Measurements from ENCODE around the gene EDC3. TPM values are rescaled to one million over a fixed set of nuclear protein-coding genes. Genes with fewer than 3 reads are reported as not detected.

The EDC3 gene
- total RNA-seq, 4 donors from 2014 or later, result 10.5 to 20.4 (median 15.0) TPM

- TF ChIP-seq CTCF (IDR thresholded peaks at IDR 0.05; ENCODE audit: low read depth), result no peak
Observed at GRCh38 chr15:74642734-74643664, 52.8 kb downstream of the EDC3 start.

GRCh38 chr15:74642348-74642733 is 53.5 kb downstream of the EDC3 start:
- no peak for TF ChIP-seq CTCF (IDR thresholded peaks at IDR 0.05; ENCODE audit: low read depth)

- TF ChIP-seq CTCF (IDR thresholded peaks at IDR 0.05; ENCODE audit: low read depth), result no peak
Observed at GRCh38 chr15:74641151-74641550, 54.7 kb downstream of the EDC3 start.

DNA sequence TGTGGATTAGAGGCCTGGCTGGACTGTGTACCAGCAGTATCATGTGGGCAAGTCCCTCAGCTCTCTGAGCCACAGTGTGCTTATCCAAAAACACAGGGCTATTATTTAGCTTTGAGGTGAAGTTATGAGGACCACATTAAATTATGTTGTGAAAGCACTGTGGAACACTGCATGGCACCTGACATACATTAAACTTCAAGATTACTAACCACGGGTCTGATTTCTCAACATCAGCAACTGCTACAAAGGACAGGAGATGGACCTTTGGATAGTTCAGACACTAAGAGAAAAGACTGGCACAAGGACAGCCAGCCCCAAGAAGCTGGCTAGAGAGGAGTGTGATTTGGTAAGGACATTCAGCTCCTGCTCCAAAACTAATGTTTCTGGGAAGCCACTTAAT is 58.8 kb downstream of the EDC3 start:
- no peak for TF ChIP-seq CTCF (IDR thresholded peaks at IDR 0.05; ENCODE audit: low read depth)

DNA sequence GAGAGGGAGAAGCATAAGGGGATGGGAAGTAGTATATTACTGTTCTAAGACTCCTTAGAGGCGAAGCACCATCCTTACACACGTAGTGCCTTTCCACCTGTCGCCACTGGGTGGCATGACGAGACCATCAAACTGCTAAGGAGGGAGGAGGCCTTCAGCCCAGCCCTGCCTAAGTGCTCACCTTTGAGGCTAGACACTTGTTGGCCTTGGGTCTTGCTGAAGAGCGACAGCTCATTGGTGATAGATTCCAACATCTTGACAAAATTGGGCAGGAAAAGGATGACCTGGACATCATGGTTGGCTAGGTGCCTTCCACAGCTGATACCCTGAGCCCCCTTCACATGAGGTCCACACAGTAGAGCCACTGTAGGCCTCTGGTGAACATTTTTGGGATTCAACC is 60.6 kb downstream of the EDC3 start:
- TF ChIP-seq CTCF (IDR thresholded peaks at IDR 0.05; ENCODE audit: low read depth), result no peak

DNA sequence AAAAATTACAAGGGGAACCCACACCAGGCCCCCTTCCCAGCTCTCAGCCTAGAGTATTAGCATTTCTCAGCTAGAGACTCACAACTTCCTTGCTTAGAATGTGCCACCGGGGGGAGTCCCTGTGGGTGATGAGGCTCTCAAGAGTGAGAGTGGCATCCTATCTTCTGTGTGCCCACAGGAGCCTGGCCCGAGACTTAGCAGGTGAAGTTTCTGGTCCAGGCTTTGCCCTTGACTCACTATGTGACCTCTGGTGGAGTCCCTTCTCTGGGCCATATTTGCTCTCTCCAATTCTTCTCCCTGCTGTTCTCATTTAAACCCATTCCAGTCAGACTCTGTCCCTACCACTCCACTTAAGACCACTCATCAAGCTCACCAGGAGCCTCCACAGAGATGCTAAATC is 62.0 kb downstream of the EDC3 start:
- no peak for TF ChIP-seq CTCF (IDR thresholded peaks at IDR 0.05; ENCODE audit: low read depth)

- TF ChIP-seq CTCF (IDR thresholded peaks at IDR 0.05; ENCODE audit: low read depth), result no peak
Observed at GRCh38 chr15:74632601-74633000, 63.2 kb downstream of the EDC3 start.
